HepG2 (cell line): ENCODE measurements around the gene VPS37B. TPM values are rescaled to one million over a fixed set of nuclear protein-coding genes. Genes with fewer than 3 reads are reported as not detected.

Source experiments
- ATF1 ChIP-seq: IDR thresholded peaks from 2 replicates; pipeline ENCODE4 v1.6.1; 2016; ENCODE audit warnings: mild to moderate bottlenecking, control low read depth
- CEBPB ChIP-seq: IDR thresholded peaks from 2 replicates; pipeline ENCODE4 v1.6.1; 2011; ENCODE audit warnings: low read depth, low read length, improper control_type of control experiment, borderline replicate concordance
- CHD2 ChIP-seq: IDR thresholded peaks from 2 replicates; pipeline ENCODE4 v1.6.1; 2011; ENCODE audit warnings: low read depth, low read length, improper control_type of control experiment
- FOXP1 ChIP-seq, 2 experiments: fragments of 450-650 bp in 1 of 2; IDR thresholded peaks; 2 replicates each; pipeline ENCODE4 v1.6.1; 2017 to 2018; ENCODE audit warnings: antibody characterized with exemption in 1 of 2
- NCOA2 ChIP-seq: sonication (generic); formaldehyde crosslinking; IDR thresholded peaks from 2 replicates; pipeline ENCODE4 v1.8.0; 2022; ENCODE audit warnings: inconsistent platforms
- PAX8 ChIP-seq: sonication (generic); formaldehyde crosslinking; IDR thresholded peaks from 2 replicates; pipeline ENCODE4 v1.8.0; 2022; ENCODE audit warnings: mild to moderate bottlenecking, missing genetic modification reagents, borderline replicate concordance
- SRY ChIP-seq: sonication (generic); formaldehyde crosslinking; IDR thresholded peaks from 2 replicates; pipeline ENCODE4 v1.8.0; 2022; ENCODE audit warnings: mild to moderate bottlenecking, missing genetic modification reagents
- SSRP1 ChIP-seq: IDR thresholded peaks from 2 replicates; pipeline ENCODE4 v1.6.1; 2016; ENCODE audit warnings: control low read depth
- YEATS2 ChIP-seq: sonication (generic); formaldehyde crosslinking; IDR thresholded peaks from 2 replicates; pipeline ENCODE4 v1.4.0; 2020; ENCODE audit warnings: missing genetic modification reagents, borderline replicate concordance
- ZC3H4 ChIP-seq: sonication (generic); formaldehyde crosslinking; IDR thresholded peaks from 2 replicates; pipeline ENCODE4 v1.4.0; 2020; ENCODE audit warnings: missing genetic modification reagents, borderline replicate concordance
- ZNF282 ChIP-seq: fragments of 450-650 bp; IDR thresholded peaks from 2 replicates; pipeline ENCODE4 v1.6.1; 2018; ENCODE audit not compliant: partially characterized antibody
- ZNF333 ChIP-seq: sonication (generic); formaldehyde crosslinking; IDR thresholded peaks from 2 replicates; pipeline ENCODE4 v1.4.0; 2020; ENCODE audit warnings: mild to moderate bottlenecking, missing genetic modification reagents, borderline replicate concordance
- polyA plus RNA-seq, 8 experiments: library from polyadenylated mRNA; depleted of rRNA in 3 of 8; stranded (reverse) in 7 of 8; unstranded in 1 of 8; fragments of >200 nt; fragmentation: Illumina TruSeq in 4 of 8; extraction: Trizol in 4 of 8; gene quantifications; 2 replicates each; pipeline versions ENCODE4 v1.2.1 to v1.2.3, GENCODE V29; 2011 to 2016; ENCODE audit warnings: low read depth in 4 of 8, missing spikeins in 1 of 8, mixed read lengths in 1 of 8; ENCODE audit not compliant: insufficient read depth in 1 of 8
- total RNA-seq, 5 experiments: library from RNA; depleted of rRNA; stranded (reverse); fragments of >200 nt; fragmentation: Illumina TruSeq; extraction: Trizol; gene quantifications; 2 replicates each; pipeline ENCODE4 v1.2.3, GENCODE V29; 2016; ENCODE audit warnings: low read depth in 1 of 5
- TF ChIP-seq, protein P1 (sequence below): sonication (generic); formaldehyde crosslinking; IDR thresholded peaks from 2 replicates; pipeline ENCODE4 v1.9.0; 2021; ENCODE audit warnings: mild to moderate bottlenecking, missing genetic modification reagents
- TF ChIP-seq, protein P2 (sequence below): IDR thresholded peaks from 2 replicates; pipeline ENCODE4 v1.6.1; 2016; ENCODE audit warnings: missing compliant biosample characterization, missing genetic modification reagents, borderline replicate concordance
- TF ChIP-seq, protein P3 (sequence below): sonication (generic); formaldehyde crosslinking; IDR thresholded peaks from 2 replicates; pipeline ENCODE4; 2020; ENCODE audit warnings: missing genetic modification reagents, mild to moderate bottlenecking, borderline replicate concordance
- TF ChIP-seq, protein P4 (sequence below), 2 experiments: sonication (generic) in 1 of 2; formaldehyde crosslinking in 1 of 2; IDR thresholded peaks; 2 replicates each; pipeline versions ENCODE4 v1.4.0 to v1.6.1; 2018 to 2020; ENCODE audit warnings: missing genetic modification reagents in 2 of 2, borderline replicate concordance in 1 of 2, low read depth in 1 of 2, mild to moderate bottlenecking in 1 of 2, missing biosample characterization in 1 of 2

VPS37B gene
- total and polyA plus RNA-seq, 2 of the 13 experiments (the other 11 are each of a cell fraction or from before 2014, with no cell fraction given): 4.6 to 5.3 TPM

GRCh38 chr12:122895704-122896636 lies at the start of gene VPS37B (continued):
- TF ChIP-seq, protein P1, sequence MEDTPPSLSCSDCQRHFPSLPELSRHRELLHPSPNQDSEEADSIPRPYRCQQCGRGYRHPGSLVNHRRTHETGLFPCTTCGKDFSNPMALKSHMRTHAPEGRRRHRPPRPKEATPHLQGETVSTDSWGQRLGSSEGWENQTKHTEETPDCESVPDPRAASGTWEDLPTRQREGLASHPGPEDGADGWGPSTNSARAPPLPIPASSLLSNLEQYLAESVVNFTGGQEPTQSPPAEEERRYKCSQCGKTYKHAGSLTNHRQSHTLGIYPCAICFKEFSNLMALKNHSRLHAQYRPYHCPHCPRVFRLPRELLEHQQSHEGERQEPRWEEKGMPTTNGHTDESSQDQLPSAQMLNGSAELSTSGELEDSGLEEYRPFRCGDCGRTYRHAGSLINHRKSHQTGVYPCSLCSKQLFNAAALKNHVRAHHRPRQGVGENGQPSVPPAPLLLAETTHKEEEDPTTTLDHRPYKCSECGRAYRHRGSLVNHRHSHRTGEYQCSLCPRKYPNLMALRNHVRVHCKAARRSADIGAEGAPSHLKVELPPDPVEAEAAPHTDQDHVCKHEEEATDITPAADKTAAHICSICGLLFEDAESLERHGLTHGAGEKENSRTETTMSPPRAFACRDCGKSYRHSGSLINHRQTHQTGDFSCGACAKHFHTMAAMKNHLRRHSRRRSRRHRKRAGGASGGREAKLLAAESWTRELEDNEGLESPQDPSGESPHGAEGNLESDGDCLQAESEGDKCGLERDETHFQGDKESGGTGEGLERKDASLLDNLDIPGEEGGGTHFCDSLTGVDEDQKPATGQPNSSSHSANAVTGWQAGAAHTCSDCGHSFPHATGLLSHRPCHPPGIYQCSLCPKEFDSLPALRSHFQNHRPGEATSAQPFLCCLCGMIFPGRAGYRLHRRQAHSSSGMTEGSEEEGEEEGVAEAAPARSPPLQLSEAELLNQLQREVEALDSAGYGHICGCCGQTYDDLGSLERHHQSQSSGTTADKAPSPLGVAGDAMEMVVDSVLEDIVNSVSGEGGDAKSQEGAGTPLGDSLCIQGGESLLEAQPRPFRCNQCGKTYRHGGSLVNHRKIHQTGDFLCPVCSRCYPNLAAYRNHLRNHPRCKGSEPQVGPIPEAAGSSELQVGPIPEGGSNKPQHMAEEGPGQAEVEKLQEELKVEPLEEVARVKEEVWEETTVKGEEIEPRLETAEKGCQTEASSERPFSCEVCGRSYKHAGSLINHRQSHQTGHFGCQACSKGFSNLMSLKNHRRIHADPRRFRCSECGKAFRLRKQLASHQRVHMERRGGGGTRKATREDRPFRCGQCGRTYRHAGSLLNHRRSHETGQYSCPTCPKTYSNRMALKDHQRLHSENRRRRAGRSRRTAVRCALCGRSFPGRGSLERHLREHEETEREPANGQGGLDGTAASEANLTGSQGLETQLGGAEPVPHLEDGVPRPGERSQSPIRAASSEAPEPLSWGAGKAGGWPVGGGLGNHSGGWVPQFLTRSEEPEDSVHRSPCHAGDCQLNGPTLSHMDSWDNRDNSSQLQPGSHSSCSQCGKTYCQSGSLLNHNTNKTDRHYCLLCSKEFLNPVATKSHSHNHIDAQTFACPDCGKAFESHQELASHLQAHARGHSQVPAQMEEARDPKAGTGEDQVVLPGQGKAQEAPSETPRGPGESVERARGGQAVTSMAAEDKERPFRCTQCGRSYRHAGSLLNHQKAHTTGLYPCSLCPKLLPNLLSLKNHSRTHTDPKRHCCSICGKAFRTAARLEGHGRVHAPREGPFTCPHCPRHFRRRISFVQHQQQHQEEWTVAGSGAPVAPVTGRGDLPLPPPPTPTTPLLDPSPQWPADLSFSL (CRISPR knock-in tag): no peak
- TF ChIP-seq SSRP1 (CRISPR knock-in tag) (peak; percentile 57; the same call in 1 of the 2 replicates), ZC3H4 (no peak), NCOA2 (CRISPR knock-in tag) (no peak), CHD2 (no peak), ZNF333 (CRISPR knock-in tag) (no peak), FOXP1 (IDR thresholded peaks at IDR 0.05) (no peak), FOXP1 (CRISPR knock-in tag; IDR thresholded peaks at IDR 0.05) (no peak), YEATS2 (CRISPR knock-in tag) (no peak), SRY (no peak), ZNF282 (no peak), CEBPB (peak; percentile 24; the same call in 1 of the 2 replicates), ATF1 (CRISPR knock-in tag) (peak; percentile 96), PAX8 (no peak)
- TF ChIP-seq, protein P2, sequence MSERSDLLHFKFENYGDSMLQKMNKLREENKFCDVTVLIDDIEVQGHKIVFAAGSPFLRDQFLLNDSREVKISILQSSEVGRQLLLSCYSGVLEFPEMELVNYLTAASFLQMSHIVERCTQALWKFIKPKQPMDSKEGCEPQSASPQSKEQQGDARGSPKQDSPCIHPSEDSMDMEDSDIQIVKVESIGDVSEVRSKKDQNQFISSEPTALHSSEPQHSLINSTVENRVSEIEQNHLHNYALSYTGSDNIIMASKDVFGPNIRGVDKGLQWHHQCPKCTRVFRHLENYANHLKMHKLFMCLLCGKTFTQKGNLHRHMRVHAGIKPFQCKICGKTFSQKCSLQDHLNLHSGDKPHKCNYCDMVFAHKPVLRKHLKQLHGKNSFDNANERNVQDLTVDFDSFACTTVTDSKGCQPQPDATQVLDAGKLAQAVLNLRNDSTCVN: no peak
- TF ChIP-seq, protein P3, sequence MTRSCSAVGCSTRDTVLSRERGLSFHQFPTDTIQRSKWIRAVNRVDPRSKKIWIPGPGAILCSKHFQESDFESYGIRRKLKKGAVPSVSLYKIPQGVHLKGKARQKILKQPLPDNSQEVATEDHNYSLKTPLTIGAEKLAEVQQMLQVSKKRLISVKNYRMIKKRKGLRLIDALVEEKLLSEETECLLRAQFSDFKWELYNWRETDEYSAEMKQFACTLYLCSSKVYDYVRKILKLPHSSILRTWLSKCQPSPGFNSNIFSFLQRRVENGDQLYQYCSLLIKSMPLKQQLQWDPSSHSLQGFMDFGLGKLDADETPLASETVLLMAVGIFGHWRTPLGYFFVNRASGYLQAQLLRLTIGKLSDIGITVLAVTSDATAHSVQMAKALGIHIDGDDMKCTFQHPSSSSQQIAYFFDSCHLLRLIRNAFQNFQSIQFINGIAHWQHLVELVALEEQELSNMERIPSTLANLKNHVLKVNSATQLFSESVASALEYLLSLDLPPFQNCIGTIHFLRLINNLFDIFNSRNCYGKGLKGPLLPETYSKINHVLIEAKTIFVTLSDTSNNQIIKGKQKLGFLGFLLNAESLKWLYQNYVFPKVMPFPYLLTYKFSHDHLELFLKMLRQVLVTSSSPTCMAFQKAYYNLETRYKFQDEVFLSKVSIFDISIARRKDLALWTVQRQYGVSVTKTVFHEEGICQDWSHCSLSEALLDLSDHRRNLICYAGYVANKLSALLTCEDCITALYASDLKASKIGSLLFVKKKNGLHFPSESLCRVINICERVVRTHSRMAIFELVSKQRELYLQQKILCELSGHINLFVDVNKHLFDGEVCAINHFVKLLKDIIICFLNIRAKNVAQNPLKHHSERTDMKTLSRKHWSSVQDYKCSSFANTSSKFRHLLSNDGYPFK (CRISPR knock-in tag): no peak
- TF ChIP-seq, protein P4, sequence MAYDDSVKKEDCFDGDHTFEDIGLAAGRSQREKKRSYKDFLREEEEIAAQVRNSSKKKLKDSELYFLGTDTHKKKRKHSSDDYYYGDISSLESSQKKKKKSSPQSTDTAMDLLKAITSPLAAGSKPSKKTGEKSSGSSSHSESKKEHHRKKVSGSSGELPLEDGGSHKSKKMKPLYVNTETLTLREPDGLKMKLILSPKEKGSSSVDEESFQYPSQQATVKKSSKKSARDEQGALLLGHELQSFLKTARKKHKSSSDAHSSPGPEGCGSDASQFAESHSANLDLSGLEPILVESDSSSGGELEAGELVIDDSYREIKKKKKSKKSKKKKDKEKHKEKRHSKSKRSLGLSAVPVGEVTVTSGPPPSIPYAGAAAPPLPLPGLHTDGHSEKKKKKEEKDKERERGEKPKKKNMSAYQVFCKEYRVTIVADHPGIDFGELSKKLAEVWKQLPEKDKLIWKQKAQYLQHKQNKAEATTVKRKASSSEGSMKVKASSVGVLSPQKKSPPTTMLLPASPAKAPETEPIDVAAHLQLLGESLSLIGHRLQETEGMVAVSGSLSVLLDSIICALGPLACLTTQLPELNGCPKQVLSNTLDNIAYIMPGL (CRISPR knock-in tag; IDR thresholded peaks at IDR 0.05; ENCODE audit: borderline replicate concordance in 1 of 2, low read depth in 1 of 2): peak; percentile 22 to 41; a peak in 2 of 4 replicates
